WERI-Rb-1 (cell line): ENCODE results near the gene PRUNE1.

ENCODE experiments used
- DNase-seq: peaks from one replicate; pipeline ENCODE4 v3.0.0-alpha.2; 2020
- H3K27ac ChIP-seq: fragments of 250-450 bp; sonication (Bioruptor Pico); 2 replicates; pipeline ENCODE4 v1.5.1; 2020; ENCODE audit warnings: mild to moderate bottlenecking, moderate library complexity
- H3K27me3 ChIP-seq: fragments of 250-450 bp; sonication (Bioruptor Pico); 2 replicates; pipeline ENCODE4 v1.5.1; 2021; ENCODE audit warnings: mild to moderate bottlenecking, low read depth, moderate library complexity; ENCODE audit not compliant: insufficient read depth, severe bottlenecking
- H3K36me3 ChIP-seq: fragments of 250-450 bp; sonication (Bioruptor Pico); 2 replicates; pipeline ENCODE4 v1.5.1; 2020; ENCODE audit warnings: mild to moderate bottlenecking, moderate library complexity
- H3K4me3 ChIP-seq: 2 replicates; pipeline ENCODE4 v1.5.1; 2011; ENCODE audit warnings: low read depth, mild to moderate bottlenecking, control low read depth, low read length
- H3K9me3 ChIP-seq: fragments of 250-450 bp; sonication (Bioruptor Pico); 2 replicates; pipeline ENCODE4 v1.5.1; 2021; ENCODE audit warnings: mild to moderate bottlenecking, moderate library complexity; ENCODE audit not compliant: severe bottlenecking
- CTCF ChIP-seq: IDR thresholded peaks from 2 replicates; pipeline ENCODE4 v1.5.1; 2011; ENCODE audit warnings: low read depth, mild to moderate bottlenecking, control low read depth, inconsistent platforms, low read length

Gene PRUNE1

GRCh38 chr1:151051356-151052009 lies 43.2 kb downstream of the PRUNE1 start:
- TF ChIP-seq CTCF, result no peak

GRCh38 chr1:151054971-151055547 lies 46.8 kb downstream of the PRUNE1 start:
- no peak for DNase-seq
- no peaks in the 10 kb centered on the region for H3K27me3 ChIP-seq
- no peak overlapping the region for H3K4me3 ChIP-seq
- no peak overlapping the region for H3K27ac ChIP-seq
- H3K36me3 ChIP-seq, result peaks cover 80% of the 10 kb centered on the region
- H3K9me3 ChIP-seq, result no peaks in the 10 kb centered on the region
- no peak for TF ChIP-seq CTCF

More at GRCh38 chr1:151051356-151052009, 43.2 kb downstream of the PRUNE1 start:
- peaks cover 64% of the 10 kb centered on the region for H3K36me3 ChIP-seq
- no peaks in the 10 kb centered on the region for H3K9me3 ChIP-seq
- H3K27ac ChIP-seq, result no peak overlapping the region
- no peak for DNase-seq
- no peak overlapping the region for H3K4me3 ChIP-seq
- no peaks in the 10 kb centered on the region for H3K27me3 ChIP-seq

- Histone ChIP-seq H3K9me3 (no peaks in the 10 kb centered on the region), H3K36me3 (peaks cover 77% of the 10 kb centered on the region), H3K27ac (no peak overlapping the region), H3K27me3 (no peaks in the 10 kb centered on the region), H3K4me3 (no peak overlapping the region)
- TF ChIP-seq CTCF, result no peak
- DNase-seq, result no peak
Measured at GRCh38 chr1:151055581-151055980, 47.3 kb downstream of the PRUNE1 start.

GRCh38 chr1:151056149-151056548 lies 47.9 kb downstream of the PRUNE1 start:
- peaks cover 72% of the 10 kb centered on the region for H3K36me3 ChIP-seq
- no peak overlapping the region for H3K4me3 ChIP-seq
- no peak overlapping the region for H3K27ac ChIP-seq

GRCh38 chr1:151058692-151059091 lies 50.4 kb downstream of the PRUNE1 start:
- H3K27ac ChIP-seq, result peak overlapping the region; percentile 79
- DNase-seq, result peak; percentile 35
- H3K4me3 ChIP-seq, result peak overlapping the region; percentile 90
- H3K27me3 ChIP-seq, result no peaks in the 10 kb centered on the region
- H3K36me3 ChIP-seq, result peaks cover 62% of the 10 kb centered on the region
- no peaks in the 10 kb centered on the region for H3K9me3 ChIP-seq
- no peak for TF ChIP-seq CTCF

More at GRCh38 chr1:151056149-151056548, 47.9 kb downstream of the PRUNE1 start:
- no peak for TF ChIP-seq CTCF
- no peak for DNase-seq
- Histone ChIP-seq H3K27me3 (no peaks in the 10 kb centered on the region), H3K9me3 (no peaks in the 10 kb centered on the region)
